HG03196 (cell line): ENCODE data around the gene RAB28.

Experiments
- ATAC-seq: cut with Tn5 transposase; IDR thresholded peaks from one replicate; pipeline ENCODE4 v1.9.1; 2021; ENCODE audit not compliant: unreplicated experiment

The RAB28 gene

DNA sequence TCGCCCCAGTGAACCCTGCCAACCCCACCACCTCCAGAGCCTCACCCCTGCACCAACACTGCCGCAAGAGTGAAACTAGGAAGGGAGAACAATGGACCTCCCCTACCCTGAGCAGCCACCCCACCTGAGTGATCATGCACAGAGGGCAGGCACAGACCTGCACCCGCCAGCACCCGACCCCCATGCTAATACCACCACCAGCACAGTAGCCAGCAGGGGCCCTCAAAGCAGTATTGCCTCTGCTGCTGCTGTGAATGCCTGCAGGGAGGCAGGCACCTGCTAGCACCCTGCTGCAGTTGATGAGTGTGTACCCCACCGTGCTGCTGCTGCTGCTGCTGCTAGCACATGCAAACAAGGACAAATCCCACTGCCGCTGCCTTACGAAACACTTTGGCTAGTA, 100.1 kb downstream of the RAB28 start:
- no peak for ATAC-seq

DNA sequence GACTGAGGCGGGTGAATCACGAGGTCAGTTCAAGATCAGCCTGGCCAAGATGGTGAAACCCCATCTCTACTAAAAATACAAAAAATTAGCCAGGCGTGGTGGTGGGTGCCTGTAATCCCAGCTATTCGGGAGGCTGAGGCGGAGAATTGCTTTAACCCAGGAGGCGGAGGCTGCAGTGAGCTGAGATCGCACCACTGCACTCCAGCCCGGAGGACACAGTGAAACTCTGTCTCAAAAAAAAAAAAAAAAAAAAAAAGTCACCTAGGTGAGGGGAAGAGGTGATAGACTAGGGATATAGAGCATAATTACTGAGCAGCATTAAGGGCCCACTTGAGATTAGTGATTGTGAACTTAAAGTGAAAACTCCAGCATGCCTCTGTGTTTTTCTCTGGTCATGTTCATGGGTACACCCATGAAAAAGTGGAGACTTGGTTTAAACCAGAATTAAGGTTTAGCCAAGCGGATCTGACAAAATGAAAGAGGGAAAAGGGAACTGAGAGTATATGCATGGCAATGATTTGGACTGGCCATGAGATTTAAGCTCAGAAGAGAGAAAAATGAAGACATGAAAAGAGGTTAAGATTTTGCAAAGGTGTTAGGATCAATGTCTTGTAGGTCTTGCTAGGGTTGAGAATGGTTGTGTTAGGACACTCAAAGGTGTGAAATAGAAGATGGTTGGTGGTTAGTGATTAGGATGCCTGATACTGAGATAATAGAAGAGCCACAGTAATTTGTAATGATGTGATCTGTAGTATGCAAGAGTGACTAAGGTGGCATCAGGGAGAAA, 105.0 kb downstream of the RAB28 start:
- ATAC-seq: peak; percentile 69

DNA sequence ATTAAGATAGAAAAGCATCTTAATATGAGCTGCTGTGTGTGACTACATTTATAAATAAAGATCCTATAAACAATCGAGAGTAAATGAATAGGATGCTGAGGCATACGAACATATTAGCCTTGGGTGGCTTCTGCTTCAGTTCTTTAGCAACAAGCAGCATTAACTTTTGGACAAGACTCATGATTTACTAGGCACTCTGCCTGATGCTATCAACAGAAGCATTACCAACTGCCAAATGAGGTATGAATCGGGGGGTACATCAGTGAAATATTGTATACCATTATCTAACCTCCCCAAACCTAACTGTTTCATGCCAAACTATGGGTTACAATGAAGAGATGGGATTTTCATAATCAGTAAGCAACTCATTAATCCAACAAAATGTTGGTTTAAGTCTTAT, 113.1 kb downstream of the RAB28 start:
- ATAC-seq: no peak

GRCh38 chr4:13368217-13368616, 115.9 kb downstream of the RAB28 start:
- ATAC-seq: no peak

DNA sequence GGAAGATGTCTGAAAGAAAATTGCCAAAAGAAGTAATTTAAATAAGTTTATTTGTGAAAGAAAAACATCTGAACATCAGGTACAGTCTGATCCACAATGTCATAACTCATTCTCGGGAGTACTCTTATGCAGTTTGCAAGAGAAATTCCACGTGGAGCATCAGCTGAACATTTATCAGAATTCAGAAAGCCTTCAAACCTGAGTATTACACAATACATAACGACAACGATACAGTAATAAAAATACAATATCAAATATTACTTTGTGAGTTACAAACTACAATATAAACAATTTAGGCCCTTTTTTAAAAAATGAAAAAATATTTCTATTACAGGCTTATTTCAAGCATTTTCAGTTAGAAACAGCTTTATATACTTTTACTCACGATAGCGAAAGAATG, 116.4 kb downstream of the RAB28 start:
- ATAC-seq: no peak

DNA sequence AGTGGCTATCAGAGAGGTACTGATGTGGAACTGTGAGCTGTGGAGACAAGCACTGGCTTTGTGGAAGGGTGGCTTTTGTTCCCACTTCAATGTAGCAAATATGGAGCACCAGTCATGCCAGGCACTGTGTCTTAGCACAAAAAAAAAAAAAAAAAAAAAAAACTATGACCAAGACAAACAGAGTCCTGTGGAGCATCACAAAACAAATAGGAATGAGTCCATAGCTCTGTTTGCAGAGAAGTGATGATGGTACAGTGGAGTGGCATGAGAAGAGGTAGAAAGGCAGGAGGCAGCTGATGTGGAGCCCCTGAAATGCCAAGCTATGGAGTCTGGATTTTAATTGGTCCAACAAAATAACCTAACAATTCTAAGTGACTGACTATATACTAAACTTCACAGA, 116.9 kb downstream of the RAB28 start:
- ATAC-seq: no peak

- ATAC-seq: no peak
These were observed 118.9 kb downstream of the RAB28 start for GRCh38 chr4:13365195-13365594.

DNA sequence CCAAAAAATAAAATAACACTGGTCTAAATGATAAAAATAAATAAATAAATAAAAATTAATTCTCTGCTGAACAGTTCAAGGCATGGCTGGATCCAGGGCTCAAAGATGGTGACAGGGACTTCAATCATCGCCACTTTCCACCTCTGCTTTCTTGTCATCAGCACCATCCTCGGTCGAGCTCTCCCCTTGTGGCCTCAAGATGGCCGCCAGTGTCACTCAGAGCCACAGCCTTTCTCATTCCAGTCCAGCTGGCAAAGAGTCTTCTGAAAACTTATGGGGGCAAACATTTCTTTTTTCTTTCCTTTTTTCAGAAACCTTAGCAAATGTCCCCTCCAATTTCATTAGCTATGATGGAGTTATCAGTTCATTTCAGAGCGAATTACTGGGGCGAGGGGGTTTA, 119.5 kb downstream of the RAB28 start:
- no peak for ATAC-seq

DNA sequence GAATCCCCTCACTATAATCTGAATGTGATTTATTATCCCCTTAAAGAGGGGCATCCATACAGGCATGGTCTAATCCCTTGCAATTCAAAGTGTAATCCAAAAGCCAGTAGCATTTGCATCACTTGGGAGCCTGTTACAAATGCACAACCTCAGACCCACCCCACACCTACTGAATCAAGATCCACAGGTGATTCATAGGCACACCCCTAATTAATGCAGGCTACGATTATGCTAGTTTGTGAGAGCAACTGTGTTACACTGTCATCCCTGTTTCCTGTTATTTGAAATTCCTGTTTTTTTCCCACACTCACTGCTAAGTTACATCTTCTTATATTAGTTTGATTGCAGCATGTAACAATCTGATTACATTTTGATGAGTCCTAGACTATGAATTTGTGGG, 120.0 kb downstream of the RAB28 start:
- no peak for ATAC-seq

DNA sequence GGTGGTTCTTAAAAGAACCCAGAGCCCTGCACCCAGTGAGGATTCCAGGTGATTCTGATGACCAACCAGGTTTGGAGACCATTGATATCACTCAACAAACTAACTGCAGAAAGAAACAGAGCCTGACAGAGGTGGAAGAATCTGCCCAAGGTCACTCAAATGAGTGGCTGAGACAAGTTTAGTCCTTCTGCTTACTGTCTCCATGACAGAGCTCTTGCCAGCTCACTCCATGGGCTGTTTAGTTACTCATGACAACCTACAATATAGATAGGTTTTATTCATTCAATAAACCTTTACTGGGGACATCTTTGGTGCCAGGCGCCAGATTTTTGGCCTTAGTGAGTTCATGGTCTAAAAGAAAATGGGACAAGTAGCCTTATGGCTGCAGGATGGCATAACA, 124.3 kb downstream of the RAB28 start:
- ATAC-seq: no peak

- ATAC-seq: no peak
These were observed 128.8 kb downstream of the RAB28 start for GRCh38 chr4:13355111-13355880.

DNA sequence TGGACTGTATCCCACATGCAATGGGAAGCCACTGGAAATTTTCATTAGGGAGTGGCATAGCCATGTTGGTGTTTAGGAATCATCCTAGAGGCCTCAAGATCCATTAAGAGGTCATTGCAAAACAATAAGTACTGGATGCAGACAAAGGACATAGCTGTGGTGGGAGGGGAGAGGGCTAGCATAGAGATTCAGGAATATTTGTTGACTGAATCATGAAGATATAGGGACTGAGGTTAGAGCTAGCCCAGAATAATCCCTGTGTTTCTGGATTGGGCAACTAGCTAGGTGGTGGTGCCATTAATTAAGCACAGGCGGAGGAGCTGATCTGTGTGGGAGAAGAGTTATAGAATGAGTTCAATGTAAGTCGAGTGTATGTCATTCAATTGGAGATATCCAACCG, 135.0 kb downstream of the RAB28 start:
- ATAC-seq: no peak

- no peak for ATAC-seq
These were observed 135.9 kb downstream of the RAB28 start for GRCh38 chr4:13348216-13348615.

DNA sequence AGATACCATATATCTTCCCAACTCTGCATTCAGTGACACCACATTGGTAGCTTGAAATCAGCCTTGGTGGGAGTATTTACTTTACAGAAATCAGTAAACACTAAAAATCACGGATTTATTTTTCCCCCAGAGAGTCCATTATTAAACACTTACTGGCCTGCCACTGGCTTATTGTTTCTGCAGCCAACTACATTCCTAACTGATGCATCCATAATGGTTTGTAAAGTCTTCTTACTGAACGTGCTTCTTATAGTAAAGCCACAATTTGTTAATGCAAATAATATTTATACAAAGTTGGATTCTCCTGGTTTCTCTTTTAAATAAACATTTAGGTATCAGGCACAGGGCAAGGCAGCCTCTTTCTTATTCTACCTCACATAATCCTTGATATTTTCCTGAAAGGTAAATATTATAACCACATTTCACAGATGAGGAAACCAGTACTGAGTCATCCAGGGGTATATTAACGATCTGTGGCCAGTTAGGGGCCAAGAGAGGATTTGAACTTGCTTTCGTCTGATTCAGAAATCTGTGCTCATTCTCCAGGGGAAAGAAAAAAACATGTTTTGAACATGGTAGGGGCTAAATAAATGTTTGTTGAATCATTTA, 136.5 kb downstream of the RAB28 start:
- no peak for ATAC-seq

GRCh38 chr4:13344216-13344615, 139.9 kb downstream of the RAB28 start:
- no peak for ATAC-seq

GRCh38 chr4:13340672-13341071, 143.5 kb downstream of the RAB28 start:
- ATAC-seq: no peak

DNA sequence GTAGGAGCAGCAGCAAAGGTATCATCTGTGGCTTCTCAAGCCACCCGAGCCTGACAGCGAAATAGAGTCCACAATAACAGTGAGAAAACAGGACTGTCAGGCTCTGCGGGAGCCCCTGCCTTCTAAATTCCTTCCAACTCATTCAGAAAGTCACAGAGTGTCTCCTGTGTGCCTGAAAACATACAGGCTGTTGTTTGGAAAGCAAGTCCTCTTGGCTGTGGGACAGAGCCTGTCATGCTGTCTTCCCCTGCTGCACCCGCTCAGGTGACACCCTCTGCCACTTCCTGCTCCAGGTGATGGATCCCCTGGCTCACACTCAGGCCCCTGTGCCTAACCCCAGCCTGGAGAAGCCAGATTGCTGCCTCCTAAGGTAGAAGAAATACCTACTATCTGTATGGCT, 152.3 kb downstream of the RAB28 start:
- ATAC-seq: no peak

DNA sequence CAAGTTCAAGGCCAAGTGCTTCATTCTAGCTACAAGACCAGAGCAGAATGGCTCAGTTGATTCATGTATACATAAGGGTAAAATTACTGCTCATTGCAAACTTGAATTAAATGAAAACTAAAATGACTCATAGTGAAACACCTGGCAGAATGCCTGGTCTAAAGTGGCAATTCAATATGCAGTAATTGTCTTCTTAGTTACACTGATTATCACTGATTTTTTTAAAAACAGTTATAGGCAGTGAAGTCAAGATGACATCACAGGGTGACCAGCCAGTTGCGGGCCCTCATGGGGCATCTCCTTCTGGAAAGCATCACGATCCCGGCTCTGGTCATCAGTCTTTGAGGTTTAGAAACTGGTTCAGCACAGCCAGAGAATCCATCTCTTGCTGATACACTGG, 154.2 kb downstream of the RAB28 start:
- no peak for ATAC-seq

GRCh38 chr4:13329340-13329850, 154.7 kb downstream of the RAB28 start:
- ATAC-seq: no peak

GRCh38 chr4:13328591-13328990, 155.5 kb downstream of the RAB28 start:
- no peak for ATAC-seq

DNA sequence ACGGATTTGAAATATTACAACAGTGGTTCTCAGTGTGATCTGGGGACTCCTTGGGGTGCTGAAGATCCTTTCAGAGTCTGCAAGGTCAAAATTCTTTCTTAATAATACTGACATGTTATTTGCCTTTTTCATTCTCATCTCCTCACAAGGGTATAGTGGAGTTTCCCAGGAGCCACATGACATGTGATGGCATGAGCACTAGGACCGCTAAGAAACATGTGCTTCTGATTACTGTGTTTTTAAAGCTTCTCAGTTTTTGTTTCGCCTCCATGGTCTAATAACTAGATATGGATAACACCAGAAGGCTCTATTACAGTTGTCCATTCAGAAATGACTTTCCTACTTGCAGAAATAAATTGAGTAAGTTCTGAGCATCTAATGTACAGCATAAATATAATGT, 156.1 kb downstream of the RAB28 start:
- ATAC-seq: no peak

DNA sequence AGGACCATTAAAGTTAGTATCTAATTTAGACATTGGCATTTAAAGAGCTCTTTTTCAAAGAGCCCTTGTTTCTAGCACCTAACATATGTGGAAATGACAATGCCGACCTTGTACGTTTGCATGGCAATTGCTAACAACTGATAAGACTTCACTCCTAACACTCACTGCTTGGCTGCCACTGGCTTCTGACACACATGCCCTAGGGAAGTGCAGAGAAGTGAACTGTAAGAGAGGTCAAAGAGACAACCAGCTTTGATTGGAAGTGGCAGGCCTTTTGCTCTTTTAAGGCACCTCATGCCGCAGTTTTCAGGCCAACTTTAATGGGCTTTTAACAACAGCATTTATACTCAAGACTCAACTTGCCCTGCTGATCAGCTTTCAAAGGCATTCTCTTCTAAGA, 158.4 kb downstream of the RAB28 start:
- no peak for ATAC-seq
